GM12892 (cell line): ENCODE measurements around the gene EDAR.

Source experiments
- POLR2A ChIP-seq: IDR thresholded peaks from 2 replicates; pipeline ENCODE4 v1.6.1; 2011; ENCODE audit warnings: low read depth, low read length, control low read depth
- POLR2AphosphoS5 ChIP-seq: IDR thresholded peaks from 2 replicates; pipeline ENCODE4 v1.6.1; 2011; ENCODE audit warnings: low read depth, low read length, control low read depth
- TAF1 ChIP-seq: IDR thresholded peaks from 2 replicates; pipeline ENCODE4 v1.6.1; 2011; ENCODE audit warnings: low read depth, mild to moderate bottlenecking, control low read depth, low read length, borderline replicate concordance

GRCh38 chr2:108878276-108878675 is 110.7 kb downstream of the EDAR start:
- TF ChIP-seq TAF1 (no peak), POLR2A (no peak), POLR2AphosphoS5 (no peak)
